C1 segment of cervical spinal cord (tissue), 14 donors: ENCODE data around the gene BABAM2.
A peak's percentile ranks its signal among the peaks of the same experiment; 100 is the strongest.
"Not testable (repeated sequence)": the region's sequence is repeated elsewhere in the genome, so short reads cannot be mapped to it uniquely, and the experiment has no call there.

Experiments used
- DNase-seq, 14 donors: peaks; one replicate each; lab custom pipeline; 2025; lab: John Stamatoyannopoulos, UW

The BABAM2 gene

DNA sequence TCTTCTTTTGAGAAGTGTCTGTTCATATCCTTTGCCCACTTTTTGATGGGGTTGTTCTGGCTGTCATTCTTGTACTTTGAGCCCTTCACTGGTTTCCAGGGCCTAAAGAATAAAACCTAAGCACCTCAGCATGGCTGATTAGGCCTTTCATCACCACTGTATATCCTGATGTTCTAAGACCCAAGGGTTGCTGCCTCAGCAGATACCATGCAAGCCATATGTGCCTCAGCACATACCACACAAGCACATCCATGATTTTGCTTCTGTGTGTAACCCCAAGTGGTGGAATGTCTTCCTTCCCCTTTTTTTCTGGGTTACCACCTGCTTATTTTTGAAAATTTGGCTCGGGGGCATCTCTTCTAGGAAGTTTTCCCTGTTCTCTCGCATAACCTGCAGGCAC lies 11.7 kb upstream of the BABAM2 start:
- no peak for DNase-seq

DNA sequence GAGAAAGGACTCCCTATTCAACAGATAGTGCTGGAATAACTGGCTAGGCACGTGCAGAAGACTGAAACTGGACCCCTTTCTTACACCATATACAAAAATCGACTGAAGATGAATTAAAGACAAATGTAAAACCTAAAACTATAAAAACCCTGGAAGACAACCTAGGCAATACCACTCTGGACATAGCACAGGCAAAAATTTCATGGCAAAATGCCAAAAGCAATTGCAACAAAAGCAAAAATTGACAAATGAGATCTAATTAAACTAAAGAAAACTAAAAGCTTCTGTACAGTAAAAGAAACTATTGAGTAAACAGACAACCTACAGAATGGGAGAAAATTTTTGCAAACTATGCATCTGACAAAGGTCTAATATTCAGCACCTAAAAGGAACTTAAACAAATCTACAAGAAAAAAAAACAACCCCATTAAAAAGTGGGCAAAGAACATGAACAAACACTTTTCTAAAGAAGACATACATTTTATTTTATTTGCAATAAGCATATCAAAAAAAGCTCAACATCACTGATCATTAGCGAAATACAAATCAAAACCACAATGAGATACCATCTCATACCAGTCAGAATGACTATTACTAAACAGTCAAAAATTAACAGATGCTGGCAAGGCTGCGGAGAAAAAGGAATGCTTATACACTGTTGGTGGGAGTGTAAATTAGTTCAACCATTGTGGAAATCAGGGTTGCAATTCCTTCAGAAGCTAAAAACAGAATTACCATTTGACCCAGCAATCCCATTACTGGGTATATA lies 8.5 kb upstream of the BABAM2 start:
- not testable (repeated sequence) for DNase-seq

DNA sequence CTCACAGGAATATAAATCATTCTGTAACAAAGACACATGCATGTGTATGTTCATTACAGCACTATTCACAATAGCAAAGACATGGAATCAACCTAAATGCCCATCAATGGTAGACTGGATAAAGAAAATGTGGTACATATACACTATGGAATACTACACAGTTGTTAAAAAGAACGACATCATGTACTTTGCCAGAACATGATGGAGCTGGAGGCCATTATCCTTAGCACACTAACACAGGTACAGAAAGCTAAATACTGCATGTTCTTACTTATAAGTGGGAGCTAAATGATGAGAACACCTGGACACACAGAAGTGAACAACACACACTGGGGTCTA lies 8.0 kb upstream of the BABAM2 start:
- DNase-seq, result not testable (repeated sequence)

DNA sequence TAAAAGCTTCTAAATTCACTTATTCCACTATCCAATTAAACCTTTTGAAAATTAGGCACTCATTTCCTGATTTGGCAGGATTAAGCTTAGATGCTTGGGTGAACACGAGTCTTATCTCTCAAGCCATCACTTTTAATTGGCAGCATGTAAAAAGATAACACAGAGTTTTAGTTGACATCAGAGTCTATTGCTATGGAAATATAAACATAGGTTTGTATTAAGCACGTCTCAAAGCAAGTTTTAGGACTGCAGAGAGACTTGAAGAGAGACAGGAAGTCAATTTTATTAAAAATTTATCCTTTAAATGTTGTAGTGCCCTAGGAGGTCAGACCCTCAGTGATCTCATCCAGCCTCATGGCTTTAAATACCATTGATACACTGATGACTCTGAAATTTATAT lies 5.9 kb upstream of the BABAM2 start:
- no peak for DNase-seq

DNA sequence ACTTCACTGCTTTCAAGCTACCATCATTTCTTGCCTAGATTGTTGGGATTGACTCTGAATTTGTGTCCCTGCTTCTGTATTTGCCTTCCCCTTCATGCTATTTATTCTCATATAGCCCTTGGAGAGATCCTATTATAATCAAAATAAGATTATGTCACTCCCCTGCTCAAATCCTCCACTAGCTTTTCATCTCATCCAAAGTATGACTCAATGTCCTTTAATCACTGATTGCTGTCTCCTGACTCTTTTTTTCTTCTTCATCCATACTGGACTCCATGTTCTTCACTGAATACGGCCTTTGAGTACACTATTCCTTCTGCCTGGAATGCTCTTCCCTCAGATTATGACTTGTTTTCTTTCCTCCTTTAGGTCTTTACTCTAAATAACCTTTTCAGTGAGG lies 5.3 kb upstream of the BABAM2 start:
- DNase-seq, result no peak

DNA sequence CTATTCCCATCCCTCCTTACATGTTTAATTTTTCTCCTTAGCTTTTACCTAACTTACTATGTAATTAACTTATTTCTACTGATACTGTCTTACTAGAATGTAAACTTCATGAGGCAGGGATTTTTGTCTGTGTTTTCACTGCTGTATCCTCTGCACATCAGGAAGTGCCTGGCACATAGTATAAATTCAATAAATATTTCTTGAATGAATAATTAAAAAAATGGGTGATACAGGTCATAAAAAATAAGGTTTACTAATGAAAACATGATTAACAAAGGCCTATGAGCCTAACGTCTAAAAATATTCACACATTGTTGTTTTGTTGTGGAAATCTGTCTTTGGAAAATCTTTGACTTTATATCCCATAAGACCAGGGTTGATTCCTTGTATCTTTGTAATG lies 4.9 kb upstream of the BABAM2 start:
- no peak for DNase-seq

DNA sequence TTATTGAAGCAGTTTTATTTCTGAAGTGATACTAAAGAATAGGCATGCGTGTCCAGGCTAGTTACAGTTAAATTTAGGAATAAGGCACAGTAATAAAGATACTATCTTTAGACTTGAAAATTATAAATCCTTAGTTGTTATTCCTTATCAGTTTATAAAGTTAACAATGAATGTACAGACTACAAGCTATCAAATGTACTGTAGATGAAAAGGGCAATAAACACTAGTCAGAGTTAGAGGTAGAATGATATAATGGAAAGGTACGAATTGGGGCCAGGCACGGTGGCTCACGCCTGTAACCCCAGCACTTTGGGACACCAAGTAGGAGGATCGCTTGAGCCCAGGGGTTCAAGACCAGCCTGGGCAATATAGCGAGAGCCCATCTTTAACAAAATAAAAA lies 4.2 kb upstream of the BABAM2 start:
- no peak for DNase-seq

DNA sequence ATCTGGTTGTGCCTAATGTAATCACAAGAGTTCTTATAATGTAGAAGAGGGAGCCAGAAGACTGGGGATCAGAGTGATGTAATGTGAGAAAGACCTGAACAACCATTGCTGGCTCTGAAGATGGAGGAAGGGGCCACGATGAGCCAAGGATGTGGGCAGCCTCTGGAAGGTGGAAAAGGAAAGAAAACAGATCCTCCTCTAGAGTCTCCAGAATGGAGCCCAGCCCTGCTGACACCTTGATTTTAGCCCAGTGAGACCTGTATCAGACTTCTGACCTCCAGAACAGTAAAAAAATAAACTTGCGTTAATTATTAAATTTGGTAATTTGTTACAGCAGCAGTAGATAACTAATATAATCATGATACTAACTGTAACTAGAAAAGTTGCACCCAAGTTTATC lies 3.4 kb upstream of the BABAM2 start:
- DNase-seq, result no peak

DNA sequence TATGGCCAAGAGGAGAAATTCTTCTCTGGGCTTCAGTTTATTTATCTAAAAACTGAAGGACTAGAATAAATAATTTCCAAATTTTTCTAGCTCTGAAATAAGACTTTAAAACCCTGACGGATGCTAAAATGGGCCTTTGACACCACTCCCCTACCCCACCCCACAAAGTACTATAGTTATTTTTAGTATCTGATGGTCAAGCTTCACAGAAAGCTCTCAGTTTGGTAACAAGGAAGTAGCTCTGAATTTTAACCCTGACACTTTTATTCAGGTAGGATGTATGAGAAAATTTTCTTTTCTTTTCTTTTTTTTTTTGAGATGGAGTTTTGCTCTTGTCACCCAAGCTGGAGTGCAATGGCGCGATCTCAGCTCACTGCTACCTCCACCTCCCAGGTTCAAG lies 2.7 kb upstream of the BABAM2 start:
- no peak for DNase-seq

DNA sequence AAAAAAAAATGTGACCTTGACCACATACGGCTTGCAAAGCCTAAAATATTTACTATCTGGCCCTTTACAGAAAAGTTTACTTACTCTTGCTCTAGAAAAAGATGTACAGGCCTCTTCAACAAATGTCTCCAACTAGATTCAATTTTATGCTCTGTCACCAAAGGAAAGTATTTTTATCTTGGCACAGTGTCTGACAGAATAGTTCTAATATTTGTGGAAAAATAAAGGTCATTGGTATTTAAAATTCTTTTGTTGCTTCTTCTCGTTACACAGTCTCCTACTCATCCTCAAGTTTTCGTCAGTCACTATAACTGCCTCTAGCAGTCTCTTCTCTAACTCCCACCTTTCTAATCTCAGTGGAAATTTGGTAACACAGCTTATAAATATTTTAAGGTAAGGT lies 1.7 kb upstream of the BABAM2 start:
- DNase-seq, result no peak

DNA sequence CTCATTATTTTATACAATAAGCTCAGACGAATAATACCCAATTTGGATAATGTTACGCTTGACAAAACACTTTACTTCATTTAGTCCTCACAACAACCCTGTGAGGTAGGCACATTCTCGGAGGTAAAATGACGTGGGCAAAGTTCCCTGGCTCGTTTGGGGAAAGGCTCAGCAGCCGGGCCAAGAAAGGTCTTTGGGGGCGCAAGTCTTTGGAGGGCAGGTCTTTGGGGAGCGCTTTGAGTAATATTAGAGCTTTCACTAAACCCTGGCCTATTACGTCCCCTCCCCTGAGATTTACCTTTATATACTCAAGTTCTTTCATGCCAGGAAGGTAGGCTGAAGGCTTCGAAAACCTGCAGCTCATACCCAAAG lies 769 bp upstream of the BABAM2 start:
- peak in 1 of 14 donors; percentile 30 for DNase-seq

DNA sequence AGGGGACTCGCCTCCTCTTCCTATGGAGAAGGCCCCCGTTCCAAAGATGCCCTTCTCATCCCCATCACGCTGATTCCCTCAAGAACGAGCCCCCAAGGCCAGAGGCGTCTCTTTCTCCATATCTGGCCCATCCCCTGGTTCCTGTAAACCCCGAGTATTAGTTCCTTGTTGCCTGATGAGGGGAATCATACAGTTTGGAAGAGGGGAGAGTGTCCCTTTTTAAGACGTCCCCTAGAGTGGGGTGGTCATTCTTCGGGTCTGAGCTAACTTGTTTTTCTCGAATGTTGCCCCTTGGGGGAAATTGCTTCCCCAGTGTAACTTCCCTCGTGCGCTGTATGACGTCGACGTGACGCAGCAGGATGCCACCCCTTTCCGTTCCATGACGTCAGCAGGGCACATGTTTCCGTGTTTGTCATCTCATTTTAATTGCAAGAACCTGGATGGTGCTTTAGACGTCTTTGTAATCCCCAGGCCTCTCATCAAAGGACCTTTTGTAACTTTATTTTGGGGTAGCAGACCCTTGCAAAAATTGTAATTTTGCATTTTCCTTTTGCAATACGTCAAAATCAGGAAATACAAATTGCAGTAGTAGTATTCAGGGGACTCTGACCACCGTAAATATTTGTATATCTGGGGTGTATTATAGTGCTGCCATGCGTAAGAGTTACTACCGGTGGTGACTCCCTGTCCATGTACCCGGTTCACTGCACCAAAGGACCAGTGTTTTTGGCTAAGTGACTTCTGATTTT lies 569 bp downstream of the BABAM2 start:
- peak in 12 of 14 donors; percentile 36 to 61 (median 52) for DNase-seq

DNA sequence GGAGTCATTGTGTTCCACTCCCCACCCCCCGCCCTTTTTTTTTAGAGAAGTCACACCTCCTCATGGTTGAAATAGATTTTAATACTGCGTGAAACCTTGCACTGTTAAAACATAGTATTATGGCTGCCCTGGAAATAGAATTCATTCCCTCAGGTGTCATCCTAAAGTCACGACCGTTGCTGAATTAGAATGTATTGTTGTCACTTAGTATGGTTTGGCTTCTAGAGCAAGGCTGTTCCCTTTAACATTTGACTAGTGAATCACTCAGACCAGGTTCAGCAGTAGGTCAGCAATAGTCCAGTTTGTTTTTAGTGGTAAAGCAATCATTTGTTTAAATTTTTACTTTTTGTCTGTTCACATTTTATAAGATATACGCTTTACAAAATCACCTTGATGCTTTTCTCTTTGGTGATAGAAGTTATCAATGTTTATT lies 1.2 kb downstream of the BABAM2 start:
- no peak for DNase-seq

DNA sequence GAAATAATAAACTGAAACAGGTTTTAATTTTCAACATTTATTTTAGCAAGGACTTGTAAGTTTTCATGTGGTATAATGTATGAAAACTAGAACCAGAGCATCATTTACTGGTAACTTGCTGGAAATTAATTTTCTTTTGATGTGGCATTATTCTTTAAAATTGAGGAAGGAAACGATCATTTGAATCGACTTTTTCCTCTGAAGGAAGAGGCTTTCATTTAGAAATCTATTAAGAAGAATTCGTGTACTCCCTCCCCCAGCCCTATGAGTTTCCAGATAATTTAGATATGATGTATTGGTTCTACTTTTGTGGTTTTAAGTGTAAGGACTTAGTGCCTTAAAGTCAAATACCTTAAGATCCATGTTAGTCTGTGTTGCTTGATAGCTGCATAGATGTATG lies 2.5 kb downstream of the BABAM2 start:
- no peak for DNase-seq

DNA sequence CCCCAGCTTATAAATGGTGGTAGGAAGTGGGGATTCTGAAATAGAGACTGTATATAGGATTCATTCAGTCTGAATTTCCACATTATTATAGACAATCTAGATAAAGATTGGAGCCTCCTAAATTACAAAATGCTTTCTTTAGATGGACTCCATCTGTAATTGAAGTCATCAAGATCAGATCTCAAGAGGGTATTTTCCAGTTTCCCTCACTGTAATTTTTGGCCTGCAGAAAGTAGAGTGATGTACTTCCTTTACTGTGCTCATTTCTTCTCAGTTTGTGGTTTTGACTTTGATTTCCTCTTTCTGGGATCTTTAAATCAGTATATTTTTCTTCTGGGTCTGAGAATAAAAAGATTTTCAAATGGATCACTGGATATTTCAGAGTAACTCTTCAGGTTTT lies 7.2 kb downstream of the BABAM2 start:
- DNase-seq, result no peak

DNA sequence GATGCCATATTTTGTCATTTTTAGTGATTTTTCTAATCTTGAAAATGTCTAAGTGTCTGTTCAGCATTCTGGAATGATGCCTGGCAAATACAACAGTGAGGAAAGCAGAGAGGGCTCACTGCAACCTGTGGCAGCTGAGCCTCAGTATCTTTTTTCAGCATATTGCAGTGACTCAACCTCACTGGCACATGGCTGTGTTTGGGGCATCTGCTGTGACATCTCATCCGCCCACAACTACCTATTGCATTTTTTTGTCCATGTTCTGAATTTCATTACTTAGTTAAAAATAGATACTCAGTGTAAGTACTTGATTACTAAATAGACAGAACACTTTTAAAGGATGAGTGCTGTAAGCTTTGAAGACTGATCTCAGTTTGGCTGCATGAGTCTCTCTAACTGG lies 10.7 kb downstream of the BABAM2 start:
- no peak for DNase-seq

DNA sequence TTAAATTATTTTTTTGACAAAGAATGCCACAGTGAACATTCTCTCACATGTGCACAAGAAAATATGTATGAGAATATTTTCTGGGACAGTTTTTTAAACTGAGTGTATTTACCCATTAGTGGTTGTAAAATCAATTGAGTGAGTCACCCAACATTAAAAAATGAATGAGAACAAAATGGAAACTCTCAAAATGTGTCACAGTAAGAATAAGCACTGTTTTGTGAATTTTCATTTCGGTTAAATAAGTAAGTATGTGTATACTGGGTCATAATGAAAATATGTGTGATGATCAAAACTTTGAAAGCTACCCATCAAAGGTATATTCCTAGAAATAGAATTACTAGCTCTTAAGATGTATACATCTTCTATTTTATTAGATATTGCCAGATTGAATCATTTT lies 11.6 kb downstream of the BABAM2 start:
- no peak for DNase-seq

DNA sequence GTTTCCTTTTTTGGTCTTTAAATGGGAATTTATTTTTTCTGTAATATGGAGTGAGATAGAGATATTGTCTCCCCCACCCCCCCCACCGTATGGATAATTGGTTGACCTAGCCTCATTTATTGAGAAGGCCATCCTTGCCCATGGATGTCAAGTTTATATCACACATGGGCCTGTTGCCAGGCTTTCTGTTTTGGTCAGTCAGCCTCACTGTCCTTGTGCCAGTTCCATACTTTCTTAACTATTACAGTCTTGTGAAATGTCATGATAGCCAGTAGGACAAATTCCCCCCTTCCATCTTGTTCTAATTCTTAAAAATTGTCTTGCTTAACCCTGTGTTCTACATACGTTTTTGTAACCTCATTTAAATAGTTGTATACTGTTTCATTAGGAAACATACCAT lies 12.5 kb downstream of the BABAM2 start:
- no peak for DNase-seq

DNA sequence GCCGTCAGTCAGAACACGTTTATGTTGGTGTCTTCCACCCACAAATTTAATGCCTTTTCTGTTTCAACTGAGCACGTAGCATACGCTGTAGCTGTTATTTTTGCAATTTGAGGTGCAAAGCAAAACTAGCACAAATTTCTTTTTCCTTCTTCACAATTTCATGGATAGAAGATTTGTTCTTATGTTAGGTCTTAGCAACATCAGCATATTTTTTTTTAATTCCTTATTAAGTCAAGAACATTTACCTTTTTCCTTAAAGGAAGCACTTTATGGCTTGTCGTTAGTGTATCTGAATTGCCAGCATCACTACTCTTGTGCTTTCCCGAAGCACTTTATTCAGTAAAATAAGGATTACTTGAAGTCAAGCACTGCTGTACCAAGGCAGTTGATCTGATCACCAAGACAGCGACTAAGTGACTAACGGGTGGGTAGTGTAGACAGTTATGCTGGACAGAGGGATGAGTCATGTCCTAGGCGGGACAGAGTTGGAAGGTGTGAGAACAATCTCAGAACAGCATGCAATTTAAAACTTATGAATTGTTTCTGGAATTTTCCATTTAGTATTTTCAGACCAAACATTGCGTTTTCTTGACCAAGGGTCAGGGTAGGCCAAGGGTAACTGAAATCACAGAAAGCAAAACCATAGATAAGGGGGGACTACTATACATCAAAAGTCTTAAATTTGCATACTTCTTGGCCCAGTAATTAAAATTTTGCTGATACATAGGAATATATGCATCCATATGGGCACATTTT lies 13.3 kb downstream of the BABAM2 start:
- DNase-seq, result no peak

DNA sequence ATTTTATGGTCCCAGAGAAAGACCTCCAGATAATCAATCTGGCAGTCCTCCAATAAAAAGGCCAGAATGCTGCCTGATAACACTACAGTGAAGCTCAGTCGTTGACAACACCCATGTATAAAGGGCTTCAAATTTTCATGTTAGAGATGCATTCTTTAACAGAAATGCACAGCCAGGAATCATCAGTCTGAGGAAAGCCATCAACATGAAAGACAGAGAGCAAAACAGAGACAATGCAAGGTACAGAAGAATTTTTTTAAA lies 13.8 kb downstream of the BABAM2 start:
- no peak for DNase-seq

DNA sequence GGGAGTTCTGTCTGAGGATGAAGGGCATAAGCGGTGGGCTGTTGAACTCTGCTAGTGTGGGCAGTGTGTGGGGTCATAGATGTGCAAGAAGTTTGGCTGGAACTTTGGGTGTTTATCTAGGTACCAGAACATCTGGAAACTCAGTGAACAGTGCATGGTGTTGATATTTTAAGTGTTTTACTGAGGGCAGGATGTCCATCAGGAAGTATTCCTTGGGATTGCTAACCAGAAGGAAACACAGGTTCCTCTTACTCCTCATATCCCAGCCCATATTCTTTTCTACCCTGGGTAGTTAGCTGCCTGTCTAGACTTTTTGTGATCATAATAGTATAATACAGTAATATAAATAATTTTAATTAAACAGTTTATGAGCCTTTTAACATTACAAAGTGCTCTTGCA lies 15.5 kb downstream of the BABAM2 start:
- DNase-seq, result no peak

DNA sequence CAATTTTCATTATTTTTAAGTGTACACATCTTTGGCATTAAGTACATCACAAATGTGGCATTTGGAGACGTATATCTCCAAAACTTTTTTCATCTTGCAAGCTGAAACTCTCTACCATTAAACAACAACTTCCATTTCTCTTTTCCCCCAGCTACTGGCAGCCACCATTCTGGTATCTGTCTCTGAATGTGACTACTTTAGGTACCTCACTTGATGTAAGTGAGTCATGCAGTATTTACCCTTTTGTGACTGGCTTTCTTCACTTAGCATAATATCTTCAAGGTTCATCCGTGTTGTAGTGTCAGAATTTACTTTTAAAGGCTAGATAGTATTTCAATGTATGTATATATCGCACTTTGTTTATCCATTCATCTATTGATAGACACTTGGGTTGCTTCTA lies 17.0 kb downstream of the BABAM2 start:
- no peak for DNase-seq

DNA sequence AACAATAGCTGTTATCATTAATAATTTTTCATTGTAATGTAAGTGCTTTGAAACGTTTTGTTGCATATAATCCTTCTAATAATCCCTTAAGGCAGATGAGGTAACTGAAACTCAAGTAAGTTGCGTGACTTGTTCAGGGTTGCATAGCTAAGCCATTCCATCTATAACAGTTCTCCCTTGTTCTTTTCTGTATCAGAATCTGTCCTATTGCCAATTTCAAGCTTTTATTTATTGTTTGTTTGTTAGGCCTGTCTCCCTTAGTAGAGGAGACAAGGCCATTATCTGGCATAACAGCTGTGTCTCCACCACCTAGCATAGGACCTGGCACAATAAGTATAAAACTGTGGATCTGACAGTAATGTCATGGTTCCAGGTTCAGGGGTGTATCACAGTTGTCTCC lies 19.4 kb downstream of the BABAM2 start:
- DNase-seq, result no peak
